HG02840 (cell line): ENCODE results near the gene TM9SF1.

Experiments used
- ATAC-seq: cut with Tn5 transposase; IDR thresholded peaks from one replicate; pipeline ENCODE4 v1.9.1; 2021; ENCODE audit warnings: mild to moderate bottlenecking, moderate library complexity, moderate number of reproducible peaks; ENCODE audit not compliant: unreplicated experiment, low FRiP score

Gene TM9SF1

DNA sequence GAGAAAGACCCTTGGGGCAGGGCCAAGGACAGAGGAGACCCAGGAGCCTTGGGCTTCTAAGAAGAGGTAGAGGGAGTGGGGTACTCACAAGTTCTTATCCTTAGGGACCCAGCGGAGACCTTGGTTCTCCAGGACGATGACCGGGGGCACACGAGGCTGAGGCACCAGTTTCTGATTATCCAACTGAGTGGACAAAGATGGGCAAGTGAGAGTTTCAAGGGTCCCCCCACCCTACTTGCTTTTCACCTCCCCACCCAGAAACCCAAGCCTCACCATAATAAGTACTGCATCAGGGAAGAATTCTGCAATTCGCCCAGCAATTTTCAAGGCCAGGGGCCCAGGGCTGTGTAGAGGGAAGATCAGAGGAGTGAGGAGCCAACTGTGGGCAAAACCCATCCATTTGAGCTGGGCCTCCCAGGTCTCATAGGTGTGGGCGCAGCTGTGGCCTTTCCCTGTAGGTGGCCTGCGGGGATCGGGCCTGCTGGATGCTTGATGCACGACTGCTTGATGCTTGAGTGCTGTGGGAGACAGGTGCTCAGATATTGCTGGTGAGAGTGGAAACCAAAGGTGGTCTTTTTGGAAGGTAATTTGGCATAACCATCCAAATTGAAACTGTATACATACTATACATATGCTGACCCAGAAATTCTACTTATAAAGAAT, 55.8 kb downstream of the TM9SF1 start:
- ATAC-seq, result no peak
